HG03139 (cell line): ENCODE results near the gene SLX4IP.
A peak's percentile ranks its signal among the peaks of the same experiment; 100 is the strongest.

Source experiments
- ATAC-seq: cut with Tn5 transposase; IDR thresholded peaks from one replicate; pipeline ENCODE4 v1.9.1; 2021; ENCODE audit not compliant: unreplicated experiment

The SLX4IP gene

GRCh38 chr20:10658876-10659632 lies 223.9 kb downstream of the SLX4IP start:
- ATAC-seq, result no peak

DNA sequence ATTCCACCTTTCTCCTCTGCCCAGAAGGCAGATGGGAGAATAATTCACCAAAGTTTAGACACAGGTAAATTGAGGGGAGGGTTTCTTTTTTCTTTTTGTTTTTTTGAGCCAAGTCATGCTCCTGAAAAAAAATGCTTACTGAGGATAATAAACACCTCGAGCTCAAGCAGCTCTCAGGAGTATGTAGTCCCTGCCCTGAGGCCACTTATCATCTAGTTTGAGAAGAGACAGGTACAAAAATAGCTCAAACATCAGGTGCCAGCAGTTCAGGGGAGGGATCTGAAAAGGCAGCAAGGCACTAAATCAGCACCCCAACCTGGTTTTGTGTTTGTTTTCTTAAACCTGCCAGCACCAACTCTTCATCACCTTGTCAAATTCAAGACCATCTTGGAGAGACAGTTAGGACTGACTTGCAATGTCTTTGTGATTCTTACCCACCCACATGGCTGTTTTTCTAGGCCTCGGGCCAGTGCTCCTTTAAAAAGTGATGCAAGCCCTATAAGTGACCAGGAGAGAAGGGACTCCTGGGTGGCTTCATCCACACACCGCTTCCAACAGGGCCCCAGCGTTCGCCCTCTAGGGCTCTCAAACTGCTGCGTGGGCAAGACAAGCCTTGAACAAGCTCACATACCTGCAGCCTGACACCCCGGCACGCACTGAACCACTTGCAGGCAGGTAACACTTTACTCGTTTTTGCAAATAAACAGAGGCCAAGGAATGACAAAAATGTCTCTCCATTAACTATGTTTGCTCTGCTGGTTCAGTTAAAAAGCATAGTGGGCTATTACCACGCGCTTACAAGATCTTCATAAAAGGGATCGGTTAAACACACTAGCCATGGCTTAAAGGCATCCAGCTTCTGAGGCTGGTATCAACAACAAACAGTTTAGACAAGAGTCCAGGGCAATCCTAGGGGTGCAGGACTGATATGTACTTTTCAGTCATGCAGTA lies 224.8 kb downstream of the SLX4IP start:
- ATAC-seq, result no peak

GRCh38 chr20:10660661-10661060 lies 225.6 kb downstream of the SLX4IP start:
- no peak for ATAC-seq

DNA sequence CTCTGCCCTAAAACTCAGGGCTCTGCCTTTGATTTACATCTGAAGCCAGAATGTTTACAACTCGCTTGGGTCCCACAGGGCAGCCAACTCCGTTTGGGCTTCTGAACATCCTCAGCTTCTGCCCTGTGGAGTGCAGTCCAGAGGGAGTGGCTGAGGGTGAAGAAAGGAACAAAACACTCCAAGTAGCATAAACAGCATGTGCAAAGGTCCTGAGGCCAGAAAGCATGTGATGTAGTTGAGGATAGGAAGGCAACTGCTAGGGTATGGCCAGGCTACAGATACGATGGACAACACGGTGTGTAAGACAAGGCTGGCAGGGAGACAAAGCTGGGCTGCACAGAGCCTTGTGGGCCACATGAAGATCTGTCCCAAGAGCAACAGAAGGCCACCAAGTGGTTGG lies 226.2 kb downstream of the SLX4IP start:
- no peak for ATAC-seq

DNA sequence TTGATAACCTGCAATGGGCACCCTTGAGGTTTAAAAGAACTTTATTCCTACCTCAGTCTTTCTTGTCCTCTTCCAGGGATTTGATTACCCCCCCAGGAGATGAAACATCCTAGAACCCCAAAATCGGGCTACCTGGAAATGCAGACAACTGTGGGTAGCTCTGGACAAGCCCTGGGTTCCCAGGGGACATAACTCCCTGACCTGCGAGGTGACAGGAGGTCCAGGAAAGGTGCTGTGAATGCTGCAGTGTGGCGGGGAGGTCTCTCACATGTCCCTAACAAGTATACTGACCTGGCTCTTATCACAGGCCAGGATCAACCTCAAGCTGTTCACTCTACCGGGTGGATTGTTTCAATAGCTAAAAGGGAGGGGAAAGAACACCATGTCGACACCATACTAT lies 227.0 kb downstream of the SLX4IP start:
- no peak for ATAC-seq

DNA sequence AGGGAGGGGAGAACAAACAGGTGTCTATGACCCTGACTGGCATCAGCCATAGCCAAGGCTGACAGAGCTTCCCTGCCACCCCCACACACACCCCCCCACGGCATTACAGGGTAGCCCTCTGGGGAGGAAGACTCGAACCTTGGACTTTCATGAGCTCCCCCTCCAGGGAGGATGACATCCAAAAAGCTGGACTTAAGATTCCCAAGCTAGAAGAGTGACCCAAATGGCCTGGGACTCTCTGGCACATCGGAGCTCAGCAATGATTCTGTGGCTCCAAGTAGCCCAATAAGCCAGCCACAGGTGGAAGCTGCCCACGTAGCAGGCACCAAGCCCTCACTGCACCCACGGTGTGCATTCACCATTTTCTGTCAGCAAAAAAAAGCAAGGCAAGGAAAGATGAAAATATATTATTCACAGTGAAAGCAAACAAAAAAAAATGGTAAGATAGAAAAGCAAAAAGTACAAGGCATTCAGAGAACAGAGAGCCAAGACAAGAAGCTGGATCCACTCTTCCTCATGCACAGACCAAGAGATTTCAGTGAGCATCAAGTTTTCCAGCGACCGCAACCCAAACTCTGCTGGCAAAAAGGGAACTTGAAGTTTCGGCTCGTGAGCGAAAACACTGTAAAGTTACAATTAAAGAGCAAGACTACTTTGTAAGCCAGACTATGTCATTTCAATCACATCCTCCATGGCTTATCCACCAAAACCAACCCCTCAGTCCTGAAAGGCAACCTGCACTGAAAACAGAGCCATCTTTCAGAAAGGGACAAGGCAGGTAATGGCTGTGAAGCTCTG lies 227.8 kb downstream of the SLX4IP start:
- no peak for ATAC-seq

DNA sequence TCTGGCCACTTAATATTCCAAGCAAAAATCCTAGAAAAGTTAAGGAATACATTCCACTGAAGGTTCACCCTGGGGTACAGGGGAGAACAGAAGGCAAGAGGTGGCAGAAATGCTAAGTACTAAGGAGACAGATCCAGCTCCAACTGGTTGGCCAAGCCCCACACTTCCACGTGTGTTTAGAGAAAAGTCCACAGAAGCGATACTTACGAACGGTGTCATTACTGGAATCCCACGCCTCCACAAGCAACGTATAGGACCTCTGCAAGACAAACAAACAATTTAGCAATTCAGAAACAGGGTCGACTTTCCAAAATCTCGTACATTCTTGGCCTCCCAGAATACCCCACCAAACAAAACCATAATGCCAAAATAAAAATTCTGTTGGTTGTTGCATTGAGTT lies 228.7 kb downstream of the SLX4IP start:
- no peak for ATAC-seq

- ATAC-seq, result no peak
These were observed 230.0 kb downstream of the SLX4IP start for GRCh38 chr20:10665027-10665561.

DNA sequence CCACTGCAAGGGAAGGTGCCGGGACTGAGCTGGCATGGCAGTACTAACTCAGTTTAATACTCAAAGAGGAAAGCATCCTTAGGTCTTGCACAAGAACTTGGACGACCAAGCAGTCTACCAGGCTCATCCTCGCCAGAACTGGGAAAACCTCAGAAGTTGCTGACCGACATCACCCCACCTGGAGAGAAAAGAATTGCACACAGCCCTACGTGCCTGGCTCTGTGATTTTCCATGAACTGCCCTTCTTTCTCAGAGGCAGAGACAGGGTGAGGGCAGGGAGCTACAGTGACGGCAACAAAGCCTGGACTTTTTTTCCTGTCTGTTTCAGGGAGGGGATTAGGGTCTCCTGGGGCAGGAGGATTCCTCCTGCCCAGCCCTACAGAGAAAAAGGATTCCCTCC lies 230.7 kb downstream of the SLX4IP start:
- no peak for ATAC-seq

DNA sequence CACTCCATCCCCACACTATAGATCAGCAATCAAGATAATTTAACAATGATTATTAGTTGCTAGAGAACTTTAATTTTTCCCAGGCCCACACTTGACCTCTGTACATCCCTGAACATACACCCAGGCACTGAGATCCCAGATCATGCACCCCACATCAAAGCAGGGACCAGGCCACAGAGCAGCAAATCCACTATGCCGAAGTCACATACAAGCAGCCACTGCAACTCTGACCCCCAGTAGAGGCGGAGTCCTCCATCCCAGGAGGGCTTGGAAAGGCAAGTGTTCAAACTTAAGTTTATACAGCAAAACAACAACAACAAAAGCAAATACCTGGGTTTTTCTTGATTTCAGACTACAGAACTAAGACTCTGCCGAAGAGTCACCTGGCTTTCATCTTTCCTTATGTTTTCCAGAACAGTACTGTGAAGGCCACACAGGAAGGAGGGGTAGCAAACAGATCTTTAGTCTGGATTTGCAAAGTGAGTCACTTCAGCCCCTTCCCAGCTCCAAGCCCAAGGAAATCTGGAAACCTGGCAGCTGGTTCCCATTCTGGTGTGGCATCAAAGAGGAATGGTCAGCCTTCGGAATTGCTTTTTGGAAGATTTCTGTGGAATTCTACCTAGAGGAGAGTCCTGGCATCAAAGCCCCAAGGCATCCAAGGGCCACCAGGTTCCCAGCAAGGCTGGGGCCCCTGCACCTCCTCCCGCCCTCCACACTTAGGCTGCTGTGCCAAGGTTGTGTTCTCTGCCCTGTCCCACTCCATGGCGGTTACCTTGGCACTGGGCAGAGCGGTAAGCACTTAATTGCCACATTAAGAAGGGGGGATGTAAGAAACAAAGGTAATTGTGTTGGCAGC lies 231.3 kb downstream of the SLX4IP start:
- ATAC-seq, result no peak

- ATAC-seq, result no peak
These were observed 231.9 kb downstream of the SLX4IP start for GRCh38 chr20:10667077-10667401.

- no peak for ATAC-seq
These were observed 232.6 kb downstream of the SLX4IP start for GRCh38 chr20:10667560-10668167.

GRCh38 chr20:10668677-10669368 lies 233.7 kb downstream of the SLX4IP start:
- no peak for ATAC-seq

DNA sequence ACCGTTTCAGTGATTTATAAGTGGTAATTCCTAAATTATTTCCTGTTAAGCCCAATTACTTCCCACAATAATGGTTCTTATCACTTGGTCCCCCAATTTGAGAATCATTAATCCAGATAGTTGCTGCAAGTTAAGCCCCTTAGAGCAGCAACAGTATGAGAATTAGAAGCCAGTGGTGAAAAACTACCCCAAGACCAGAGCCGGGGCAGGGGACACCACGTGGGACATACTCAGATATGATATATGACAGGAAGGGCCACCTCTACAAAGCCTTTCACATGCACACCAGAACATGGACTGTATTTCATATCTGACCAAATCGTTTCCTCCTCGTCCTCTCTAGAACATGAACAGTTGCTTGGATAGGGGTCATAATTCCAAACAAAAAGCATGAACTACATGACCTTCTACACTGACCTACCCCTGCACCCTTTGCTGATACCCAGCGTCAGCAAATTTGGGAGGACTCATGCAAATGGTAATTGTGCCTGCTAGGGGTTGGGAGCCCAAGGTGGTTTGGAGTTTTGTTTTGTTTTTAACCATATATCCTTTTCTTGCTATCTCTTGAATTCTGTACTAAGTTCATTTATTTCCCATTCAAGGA lies 234.8 kb downstream of the SLX4IP start:
- ATAC-seq, result no peak

- ATAC-seq, result no peak
These were observed 235.6 kb downstream of the SLX4IP start for GRCh38 chr20:10670501-10671220.

GRCh38 chr20:10671221-10671918 lies 236.3 kb downstream of the SLX4IP start:
- ATAC-seq, result peak; percentile 29

- no peak for ATAC-seq
These were observed 237.0 kb downstream of the SLX4IP start for GRCh38 chr20:10671919-10672623.
